Suprapubic skin (tissue), 4 donors: Measurements from ENCODE around the gene WWOX.

ENCODE experiments used
- CTCF ChIP-seq, 2 donors: fragments of 200-600 bp in 1 of 2; fragments of 450-650 bp in 1 of 2; sonication (generic) in 1 of 2; IDR thresholded peaks; one replicate each; pipeline ENCODE4 v1.5.1; 2016 to 2019; ENCODE audit warnings: antibody characterized with exemption in 2 of 2, mild to moderate bottlenecking in 1 of 2, moderate library complexity in 1 of 2
- EP300 ChIP-seq: sonication (generic); formaldehyde crosslinking; IDR thresholded peaks from one replicate; pipeline ENCODE4 v1.6.1; 2017; ENCODE audit warnings: antibody characterized with exemption
- POLR2A ChIP-seq, 2 donors: fragments of 450-650 bp; IDR thresholded peaks; one replicate each; pipeline ENCODE4 v1.6.1; 2017; ENCODE audit warnings: antibody characterized with exemption in 2 of 2, mild to moderate bottlenecking in 2 of 2, moderate library complexity in 2 of 2
- POLR2AphosphoS5 ChIP-seq, 3 donors: sonication (generic); formaldehyde crosslinking; IDR thresholded peaks; one replicate each; pipeline ENCODE4 v1.6.1; 2017; ENCODE audit warnings: antibody characterized with exemption in 3 of 3

- TF ChIP-seq CTCF (IDR thresholded peaks at IDR 0.05) (no peak), POLR2AphosphoS5 (IDR thresholded peaks at IDR 0.05) (no peak), EP300 (no peak), POLR2A (IDR thresholded peaks at IDR 0.05) (no peak)
Observed at GRCh38 chr16:78605548-78606101, 506.2 kb downstream of the WWOX start.
